Astrocyte (in vitro differentiated cells and primary cell): ENCODE measurements around the gene GALE. TPM values are rescaled to one million over a fixed set of nuclear protein-coding genes. Genes with fewer than 3 reads are reported as not detected.
A peak's percentile ranks its signal among the peaks of the same experiment; 100 is the strongest.
"Not testable (repeated sequence)": the region's sequence is repeated elsewhere in the genome, so short reads cannot be mapped to it uniquely, and the experiment has no call there.

Experiments
- DNase-seq: peaks from one replicate; pipeline ENCODE4 v3.0.0-alpha.2; 2010; ENCODE audit warnings: low read depth
- FAIRE-seq: peaks from 2 replicates; lab custom pipeline; 2011; peaks lifted over from hg19 to GRCh38; lab: Jason Lieb, UNC
- H2AFZ ChIP-seq: 2 replicates; pipeline ENCODE4 v1.6.0; 2012; ENCODE audit warnings: low read depth, low read length, inconsistent platforms
- H3K27ac ChIP-seq: 2 replicates; pipeline ENCODE4 v1.5.1; 2011; ENCODE audit warnings: low read depth, low read length, inconsistent platforms
- H3K27me3 ChIP-seq: 2 replicates; pipeline ENCODE4 v1.6.0; 2011; ENCODE audit warnings: low read length, inconsistent platforms; ENCODE audit not compliant: insufficient read depth
- H3K36me3 ChIP-seq: 2 replicates; pipeline ENCODE4 v1.5.1; 2011; ENCODE audit warnings: low read length, inconsistent platforms; ENCODE audit not compliant: insufficient read depth
- H3K4me1 ChIP-seq: 2 replicates; pipeline ENCODE4 v1.5.1; 2011; ENCODE audit warnings: low read length, inconsistent platforms; ENCODE audit not compliant: insufficient read depth
- H3K4me2 ChIP-seq: 2 replicates; pipeline ENCODE4 v1.6.0; 2012; ENCODE audit warnings: low read length, inconsistent platforms
- H3K4me3 ChIP-seq: 2 replicates; pipeline ENCODE4 v1.5.1; 2011; ENCODE audit warnings: low read depth, mild to moderate bottlenecking, low read length, inconsistent platforms; ENCODE audit not compliant: insufficient read depth
- H3K79me2 ChIP-seq: 2 replicates; pipeline ENCODE4 v1.6.0; 2012; ENCODE audit warnings: mild to moderate bottlenecking, low read length, inconsistent platforms; ENCODE audit not compliant: insufficient read depth
- H3K9ac ChIP-seq: 2 replicates; pipeline ENCODE4 v1.6.0; 2012; ENCODE audit warnings: mild to moderate bottlenecking, low read length, inconsistent platforms
- H3K9me3 ChIP-seq: 2 replicates; pipeline ENCODE4 v1.5.1; 2012; ENCODE audit warnings: low read depth, mild to moderate bottlenecking, low read length, inconsistent platforms; ENCODE audit not compliant: insufficient read depth
- H4K20me1 ChIP-seq: 2 replicates; pipeline ENCODE4 v1.6.0; 2012; ENCODE audit warnings: low read length, inconsistent platforms; ENCODE audit not compliant: insufficient read depth
- H3K27ac Mint-ChIP-seq: one replicate; pipeline ENCODE4 v1.8.0; 2021; ENCODE audit warnings: mild to moderate bottlenecking, mixed read lengths; ENCODE audit not compliant: unreplicated experiment
- H3K27me3 Mint-ChIP-seq: one replicate; pipeline ENCODE4 v1.8.0; 2021; ENCODE audit warnings: low read depth, mixed read lengths; ENCODE audit not compliant: unreplicated experiment
- H3K36me3 Mint-ChIP-seq: one replicate; pipeline ENCODE4 v1.8.0; 2021; ENCODE audit warnings: low read depth, mixed read lengths; ENCODE audit not compliant: unreplicated experiment
- H3K4me1 Mint-ChIP-seq: one replicate; pipeline ENCODE4 v1.8.0; 2021; ENCODE audit warnings: low read depth, mixed read lengths; ENCODE audit not compliant: unreplicated experiment
- H3K4me3 Mint-ChIP-seq: one replicate; pipeline ENCODE4 v1.8.0; 2021; ENCODE audit warnings: mild to moderate bottlenecking, moderate library complexity, mixed read lengths; ENCODE audit not compliant: unreplicated experiment
- H3K9me3 Mint-ChIP-seq: one replicate; pipeline ENCODE4 v1.8.0; 2021; ENCODE audit warnings: mild to moderate bottlenecking, mixed read lengths; ENCODE audit not compliant: unreplicated experiment
- EZH2 ChIP-seq: IDR thresholded peaks from 2 replicates; pipeline ENCODE4 v1.6.1; 2012; ENCODE audit warnings: mild to moderate bottlenecking, low read length, inconsistent platforms; ENCODE audit not compliant: insufficient read depth
- total RNA-seq: library from RNA; stranded (reverse); gene quantifications from 2 replicates; pipeline ENCODE4 v1.2.1, GENCODE V29; 2021
- TF ChIP-seq, protein P1 (sequence below): IDR thresholded peaks from 2 replicates; pipeline ENCODE4 v1.5.1; 2011; ENCODE audit warnings: low read depth, mild to moderate bottlenecking, inconsistent platforms, low read length, moderate library complexity; ENCODE audit not compliant: insufficient read depth

Gene GALE
- total RNA-seq, 1 donor from 2014 or later, result 27.0 TPM

DNA sequence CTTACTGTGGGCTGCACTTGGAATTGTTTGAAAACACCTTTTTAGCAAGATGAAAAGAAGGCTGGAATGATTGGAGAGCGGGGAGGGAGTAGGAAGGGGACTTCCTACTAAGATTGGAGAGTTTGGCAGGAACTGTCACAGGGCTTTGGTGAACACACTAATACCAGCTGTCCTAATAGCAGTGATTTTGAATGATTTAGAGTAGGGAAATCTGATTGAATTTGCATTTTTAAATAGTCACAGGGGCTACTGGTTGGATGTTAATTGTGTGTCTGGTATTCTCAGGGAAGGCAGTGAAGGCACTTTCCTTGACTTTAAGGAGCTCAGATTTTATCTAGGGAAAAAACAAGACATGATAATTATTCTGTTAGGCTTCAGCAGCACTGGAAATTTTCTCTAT, 27.2 kb upstream of the GALE start:
- H3K9me3 Mint-ChIP-seq, result no peaks in the 10 kb centered on the region
- no peak overlapping the region for H3K4me2 ChIP-seq
- H3K4me1 Mint-ChIP-seq, result peaks cover 6% of the 10 kb centered on the region
- H3K27ac Mint-ChIP-seq, result no peak overlapping the region
- no peak overlapping the region for H3K9ac ChIP-seq
- H3K27me3 ChIP-seq, result no peaks in the 10 kb centered on the region
- no peak overlapping the region for H3K4me3 ChIP-seq
- H3K4me3 Mint-ChIP-seq, result no peak overlapping the region
- TF ChIP-seq, protein P1, sequence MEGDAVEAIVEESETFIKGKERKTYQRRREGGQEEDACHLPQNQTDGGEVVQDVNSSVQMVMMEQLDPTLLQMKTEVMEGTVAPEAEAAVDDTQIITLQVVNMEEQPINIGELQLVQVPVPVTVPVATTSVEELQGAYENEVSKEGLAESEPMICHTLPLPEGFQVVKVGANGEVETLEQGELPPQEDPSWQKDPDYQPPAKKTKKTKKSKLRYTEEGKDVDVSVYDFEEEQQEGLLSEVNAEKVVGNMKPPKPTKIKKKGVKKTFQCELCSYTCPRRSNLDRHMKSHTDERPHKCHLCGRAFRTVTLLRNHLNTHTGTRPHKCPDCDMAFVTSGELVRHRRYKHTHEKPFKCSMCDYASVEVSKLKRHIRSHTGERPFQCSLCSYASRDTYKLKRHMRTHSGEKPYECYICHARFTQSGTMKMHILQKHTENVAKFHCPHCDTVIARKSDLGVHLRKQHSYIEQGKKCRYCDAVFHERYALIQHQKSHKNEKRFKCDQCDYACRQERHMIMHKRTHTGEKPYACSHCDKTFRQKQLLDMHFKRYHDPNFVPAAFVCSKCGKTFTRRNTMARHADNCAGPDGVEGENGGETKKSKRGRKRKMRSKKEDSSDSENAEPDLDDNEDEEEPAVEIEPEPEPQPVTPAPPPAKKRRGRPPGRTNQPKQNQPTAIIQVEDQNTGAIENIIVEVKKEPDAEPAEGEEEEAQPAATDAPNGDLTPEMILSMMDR, result no peak
- no peak for TF ChIP-seq EZH2
- no peaks in the 10 kb centered on the region for H3K36me3 ChIP-seq
- H2AFZ ChIP-seq, result no peak overlapping the region
- no peak for DNase-seq
- H4K20me1 ChIP-seq, result no peaks in the 10 kb centered on the region
- no peaks in the 10 kb centered on the region for H3K27me3 Mint-ChIP-seq
- no peak for FAIRE-seq
- H3K36me3 Mint-ChIP-seq, result no peaks in the 10 kb centered on the region
- no peak overlapping the region for H3K27ac ChIP-seq
- H3K9me3 ChIP-seq, result no peaks in the 10 kb centered on the region
- peaks cover 9% of the 10 kb centered on the region for H3K4me1 ChIP-seq
- peaks cover 16% of the 10 kb centered on the region for H3K79me2 ChIP-seq

DNA sequence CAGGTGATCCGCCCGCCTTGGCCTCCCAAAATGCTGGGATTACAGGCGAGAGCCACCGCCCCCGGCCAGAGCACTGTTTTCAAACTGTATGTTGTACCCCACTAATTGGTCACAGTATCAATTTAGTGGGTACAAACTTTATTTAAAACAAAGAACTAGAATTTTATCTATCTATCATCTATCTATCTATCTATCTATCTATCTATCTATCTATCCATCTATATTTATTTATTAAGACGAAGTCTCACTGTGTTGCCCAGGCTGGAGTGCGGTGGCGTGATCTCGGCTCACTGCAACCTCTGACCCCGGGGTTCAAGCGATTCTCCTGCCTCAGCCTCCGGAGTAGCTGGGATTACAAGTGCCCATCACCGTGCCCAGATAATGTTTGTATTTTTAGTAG, 26.0 kb upstream of the GALE start:
- not testable (repeated sequence) for H3K4me3 Mint-ChIP-seq

DNA sequence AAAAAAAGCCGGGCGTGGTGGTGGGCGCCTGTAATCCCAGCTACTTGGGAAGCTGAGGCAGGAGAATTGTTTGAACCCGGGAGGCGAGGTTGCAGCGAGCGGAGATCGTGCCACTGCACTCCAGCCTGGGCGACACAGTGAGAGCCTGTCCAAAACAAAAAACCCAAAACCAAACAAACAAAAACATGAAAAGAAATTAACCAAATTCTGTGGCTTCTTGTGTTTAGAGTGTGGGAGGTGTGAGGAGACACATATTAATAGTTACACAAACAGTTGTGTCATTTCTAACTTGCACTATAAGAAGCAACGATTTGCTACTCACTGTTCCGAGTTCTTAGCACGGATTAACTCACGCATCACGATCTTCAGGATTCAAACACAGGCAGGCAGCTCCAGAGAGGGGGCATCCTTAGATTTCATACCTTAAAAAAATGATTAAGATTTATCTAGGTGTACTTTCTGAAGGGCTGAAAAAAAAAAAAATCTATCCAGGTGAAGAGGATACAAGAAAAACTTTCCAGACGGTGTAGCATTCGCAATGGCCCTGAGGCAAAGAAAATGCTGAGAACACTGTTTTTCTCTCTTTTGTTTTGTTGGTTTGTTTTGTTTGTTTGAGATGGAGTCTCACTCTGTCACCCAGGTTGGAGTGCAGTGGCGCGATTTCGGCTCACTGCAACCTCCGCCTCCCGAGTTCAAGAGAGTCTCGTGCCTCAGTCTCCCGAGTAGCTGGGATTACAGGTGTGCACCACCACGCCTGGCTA, 25.4 kb upstream of the GALE start:
- H3K9me3 ChIP-seq, result no peaks in the 10 kb centered on the region
- Mint-ChIP-seq H3K4me1 (peaks cover 2% of the 10 kb centered on the region), H3K4me3 (peak overlapping the region; percentile 95), H3K36me3 (no peaks in the 10 kb centered on the region), H3K9me3 (no peaks in the 10 kb centered on the region), H3K27me3 (no peaks in the 10 kb centered on the region), H3K27ac (peak overlapping the region; percentile 93)
- TF ChIP-seq, protein P1, result no peak
- no peak for TF ChIP-seq EZH2
- DNase-seq (no peak), FAIRE-seq (no peak)
- H3K9ac ChIP-seq, result peak overlapping the region; percentile 100
- peak overlapping the region; percentile 95 for H2AFZ ChIP-seq
- H3K4me2 ChIP-seq, result peak overlapping the region; percentile 93
- peak overlapping the region; percentile 95 for H3K27ac ChIP-seq
- H3K36me3 ChIP-seq, result no peaks in the 10 kb centered on the region
- no peaks in the 10 kb centered on the region for H3K27me3 ChIP-seq
- H3K79me2 ChIP-seq, result peaks cover 16% of the 10 kb centered on the region
- peaks cover 9% of the 10 kb centered on the region for H3K4me1 ChIP-seq
- peak overlapping the region; percentile 98 for H3K4me3 ChIP-seq
- H4K20me1 ChIP-seq, result no peaks in the 10 kb centered on the region

More for the DNA sequence above, 26.0 kb upstream of the GALE start:
- H3K9me3 ChIP-seq, H3K27ac ChIP-seq, H3K27ac Mint-ChIP-seq, H4K20me1 ChIP-seq, H3K9me3 Mint-ChIP-seq, H3K27me3 Mint-ChIP-seq, H2AFZ ChIP-seq, H3K27me3 ChIP-seq, FAIRE-seq, DNase-seq, H3K4me3 ChIP-seq, H3K36me3 ChIP-seq, H3K4me1 ChIP-seq, H3K9ac ChIP-seq, H3K36me3 Mint-ChIP-seq, H3K4me2 ChIP-seq, H3K4me1 Mint-ChIP-seq: not testable (repeated sequence)
- peaks cover 16% of the 10 kb centered on the region for H3K79me2 ChIP-seq
